ENCODE measurements around the gene CCDC127. TPM values are rescaled to one million over a fixed set of nuclear protein-coding genes. Genes with fewer than 3 reads are reported as not detected.
"Not testable (repeated sequence)": the region's sequence is repeated elsewhere in the genome, so short reads cannot be mapped to it uniquely, and the experiment has no call there.

The CCDC127 gene
- total RNA-seq, 2 experiments from 2014 or later, result 5.3 to 6.8 TPM

GRCh38 chr5:251538-251937 lies 33.6 kb upstream of the CCDC127 start:
- peaks cover 69% of the 10 kb centered on the region for H3K36me3 Mint-ChIP-seq (ENCODE audit: low read depth)
- not testable (repeated sequence) for H3K27ac Mint-ChIP-seq, H3K4me3 Mint-ChIP-seq

GRCh38 chr5:251016-251415 lies 33.1 kb upstream of the CCDC127 start:
- DNase-seq; H3K27ac Mint-ChIP-seq; ATAC-seq; H3K4me3 Mint-ChIP-seq; H3K9me3 Mint-ChIP-seq (ENCODE audit: insufficient read depth); CTCF ChIA-PET; H3K4me1 Mint-ChIP-seq (ENCODE audit: low read depth); POLR2A ChIA-PET; H3K27me3 Mint-ChIP-seq (ENCODE audit: low read depth): not testable (repeated sequence)
- peaks cover 68% of the 10 kb centered on the region for H3K36me3 Mint-ChIP-seq (ENCODE audit: low read depth)

More at GRCh38 chr5:251538-251937, 33.6 kb upstream of the CCDC127 start:
- H3K9me3 Mint-ChIP-seq (ENCODE audit: insufficient read depth); CTCF ChIA-PET; POLR2A ChIA-PET; DNase-seq; ATAC-seq; H3K27me3 Mint-ChIP-seq (ENCODE audit: low read depth); H3K4me1 Mint-ChIP-seq (ENCODE audit: low read depth): not testable (repeated sequence)

- Mint-ChIP-seq H3K27ac (peak overlapping the region; percentile 37), H3K36me3 (ENCODE audit: low read depth) (peaks cover 71% of the 10 kb centered on the region)
- H3K9me3 Mint-ChIP-seq (ENCODE audit: insufficient read depth); POLR2A ChIA-PET; H3K27me3 Mint-ChIP-seq (ENCODE audit: low read depth); H3K4me1 Mint-ChIP-seq (ENCODE audit: low read depth); H3K4me3 Mint-ChIP-seq; DNase-seq; ATAC-seq; CTCF ChIA-PET: not testable (repeated sequence)
Observed at GRCh38 chr5:250396-250795, 32.4 kb upstream of the CCDC127 start.

- ATAC-seq; H3K9me3 Mint-ChIP-seq (ENCODE audit: insufficient read depth); POLR2A ChIA-PET; DNase-seq; H3K27ac Mint-ChIP-seq; H3K27me3 Mint-ChIP-seq (ENCODE audit: low read depth); H3K4me3 Mint-ChIP-seq: not testable (repeated sequence)
- peaks cover 89% of the 10 kb centered on the region for H3K36me3 Mint-ChIP-seq (ENCODE audit: low read depth)
- H3K4me1 Mint-ChIP-seq (ENCODE audit: low read depth), result peaks cover 21% of the 10 kb centered on the region
- CTCF ChIA-PET, result interaction anchor here (1.6 kb wide), 1 partner anchor 41 kb away, joined by 3 read pairs; no protein-coding TSS in a partner anchor
Observed at GRCh38 chr5:245717-246116, 27.8 kb upstream of the CCDC127 start.

- POLR2A ChIA-PET, result interaction anchor here (1.1 kb wide), 1 partner anchor 25 kb away, joined by 3 read pairs; the partner anchor contains the start of gene SDHA
- CTCF ChIA-PET; H3K27me3 Mint-ChIP-seq (ENCODE audit: low read depth); H3K4me3 Mint-ChIP-seq; H3K9me3 Mint-ChIP-seq (ENCODE audit: insufficient read depth); ATAC-seq: not testable (repeated sequence)
- peak; percentile 47 for DNase-seq
- Mint-ChIP-seq H3K36me3 (ENCODE audit: low read depth) (peaks cover 84% of the 10 kb centered on the region), H3K27ac (peak overlapping the region; percentile 76), H3K4me1 (ENCODE audit: low read depth) (peaks cover 21% of the 10 kb centered on the region)
Observed at GRCh38 chr5:243683-244367, 25.9 kb upstream of the CCDC127 start.

- H3K27me3 Mint-ChIP-seq (ENCODE audit: low read depth); H3K4me3 Mint-ChIP-seq; ATAC-seq; H3K9me3 Mint-ChIP-seq (ENCODE audit: insufficient read depth); DNase-seq; CTCF ChIA-PET; H3K27ac Mint-ChIP-seq; POLR2A ChIA-PET: not testable (repeated sequence)
- Mint-ChIP-seq H3K4me1 (ENCODE audit: low read depth) (peaks cover 21% of the 10 kb centered on the region), H3K36me3 (ENCODE audit: low read depth) (peaks cover 77% of the 10 kb centered on the region)
Observed at GRCh38 chr5:241045-241669, 23.2 kb upstream of the CCDC127 start.

- ATAC-seq; POLR2A ChIA-PET; CTCF ChIA-PET; DNase-seq; H3K4me3 Mint-ChIP-seq; H3K27ac Mint-ChIP-seq; H3K27me3 Mint-ChIP-seq (ENCODE audit: low read depth); H3K9me3 Mint-ChIP-seq (ENCODE audit: insufficient read depth): not testable (repeated sequence)
- Mint-ChIP-seq H3K4me1 (ENCODE audit: low read depth) (peaks cover 21% of the 10 kb centered on the region), H3K36me3 (ENCODE audit: low read depth) (peaks cover 76% of the 10 kb centered on the region)
Observed at GRCh38 chr5:240550-240949, 22.6 kb upstream of the CCDC127 start.

- H3K4me3 Mint-ChIP-seq; POLR2A ChIA-PET; H3K27ac Mint-ChIP-seq; DNase-seq; ATAC-seq; H3K27me3 Mint-ChIP-seq (ENCODE audit: low read depth); H3K9me3 Mint-ChIP-seq (ENCODE audit: insufficient read depth); CTCF ChIA-PET; H3K4me1 Mint-ChIP-seq (ENCODE audit: low read depth): not testable (repeated sequence)
- peaks cover 70% of the 10 kb centered on the region for H3K36me3 Mint-ChIP-seq (ENCODE audit: low read depth)
Observed at GRCh38 chr5:237931-238330, 20.0 kb upstream of the CCDC127 start.

- H3K27ac Mint-ChIP-seq, POLR2A ChIA-PET, CTCF ChIA-PET: not testable (repeated sequence)
Observed at GRCh38 chr5:235527-235926, 17.6 kb upstream of the CCDC127 start.

GRCh38 chr5:234450-234849 lies 16.5 kb upstream of the CCDC127 start:
- Mint-ChIP-seq H3K4me1 (ENCODE audit: low read depth) (no peaks in the 10 kb centered on the region), H3K36me3 (ENCODE audit: low read depth) (peaks cover 56% of the 10 kb centered on the region), H3K9me3 (ENCODE audit: insufficient read depth) (no peaks in the 10 kb centered on the region), H3K27ac (no peak overlapping the region), H3K27me3 (ENCODE audit: low read depth) (no peaks in the 10 kb centered on the region), H3K4me3 (no peak overlapping the region)
- ATAC-seq (no peak), DNase-seq (no peak)
- ChIA-PET CTCF (interaction anchor here (0.6 kb wide), 1 partner anchor 15 kb away, joined by 3 read pairs; no protein-coding TSS in a partner anchor), POLR2A (no interaction called here)

More at GRCh38 chr5:235527-235926, 17.6 kb upstream of the CCDC127 start:
- not testable (repeated sequence) for H3K27me3 Mint-ChIP-seq (ENCODE audit: low read depth); ATAC-seq; H3K4me1 Mint-ChIP-seq (ENCODE audit: low read depth); H3K9me3 Mint-ChIP-seq (ENCODE audit: insufficient read depth); DNase-seq; H3K4me3 Mint-ChIP-seq
- H3K36me3 Mint-ChIP-seq (ENCODE audit: low read depth), result peaks cover 61% of the 10 kb centered on the region

GRCh38 chr5:233426-233825 lies 15.5 kb upstream of the CCDC127 start:
- H3K9me3 Mint-ChIP-seq (ENCODE audit: insufficient read depth); H3K4me1 Mint-ChIP-seq (ENCODE audit: low read depth); ATAC-seq; H3K27me3 Mint-ChIP-seq (ENCODE audit: low read depth); H3K4me3 Mint-ChIP-seq; CTCF ChIA-PET; DNase-seq; POLR2A ChIA-PET; H3K27ac Mint-ChIP-seq: not testable (repeated sequence)
- peaks cover 61% of the 10 kb centered on the region for H3K36me3 Mint-ChIP-seq (ENCODE audit: low read depth)

- Mint-ChIP-seq H3K4me1 (ENCODE audit: low read depth) (no peaks in the 10 kb centered on the region), H3K27me3 (ENCODE audit: low read depth) (no peaks in the 10 kb centered on the region), H3K27ac (no peak overlapping the region), H3K4me3 (no peak overlapping the region), H3K36me3 (ENCODE audit: low read depth) (peaks cover 60% of the 10 kb centered on the region), H3K9me3 (ENCODE audit: insufficient read depth) (no peaks in the 10 kb centered on the region)
- ChIA-PET CTCF (no interaction called here), POLR2A (no interaction called here)
- DNase-seq, result no peak
- ATAC-seq, result no peak
Observed at GRCh38 chr5:231661-232060, 13.7 kb upstream of the CCDC127 start.

All from activated CD8-positive, alpha-beta T cell treated with anti-CD3 and anti-CD28 coated beads, Interleukin-2, amount 10 ng/mL, durations not matched to agents 7 days and 5 days (primary cell).